ENCODE measurements around the gene TLR4.

DNA sequence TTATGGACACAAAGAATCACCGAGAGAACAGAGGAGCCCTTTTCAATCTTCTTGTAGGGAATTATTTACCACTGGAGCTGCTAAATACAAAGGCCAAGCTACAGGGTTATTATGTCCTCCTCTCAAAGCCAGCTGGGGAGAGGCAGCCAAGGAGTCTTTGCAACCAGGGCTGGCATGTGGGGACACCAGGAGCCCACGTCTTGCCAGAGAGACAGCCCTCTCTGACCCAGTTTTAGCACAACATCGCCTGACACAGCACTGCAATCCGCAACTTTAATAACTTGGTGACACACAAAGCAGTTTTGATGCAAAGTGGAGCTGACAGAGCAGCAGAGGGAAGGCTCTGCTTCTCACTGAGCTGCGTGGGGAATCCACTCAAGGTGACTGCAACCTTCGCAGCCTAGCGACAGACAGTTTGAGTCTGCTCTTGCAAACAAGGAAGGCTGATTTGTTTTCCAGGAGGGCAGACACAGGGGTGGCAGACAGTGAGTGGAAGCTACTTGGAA, 33.6 kb downstream of the TLR4 start:
- no peak for TF ChIP-seq FOXM1 (IDR thresholded peaks at IDR 0.05; ENCODE audit: low read depth)
- no peak for TF ChIP-seq FOXM1 (CRISPR knock-in tag; IDR thresholded peaks at IDR 0.05; ENCODE audit: low read depth)
- no peak for TF ChIP-seq CAMTA2 (CRISPR knock-in tag; conservative IDR thresholded peaks at IDR 0.05)
- TF ChIP-seq ZBED1 (IDR thresholded peaks at IDR 0.05), result no peak
- TF ChIP-seq NCOA2 (IDR thresholded peaks at IDR 0.05; ENCODE audit: partially characterized antibody in 2 of 2), result no peak
- TF ChIP-seq, protein P1, sequence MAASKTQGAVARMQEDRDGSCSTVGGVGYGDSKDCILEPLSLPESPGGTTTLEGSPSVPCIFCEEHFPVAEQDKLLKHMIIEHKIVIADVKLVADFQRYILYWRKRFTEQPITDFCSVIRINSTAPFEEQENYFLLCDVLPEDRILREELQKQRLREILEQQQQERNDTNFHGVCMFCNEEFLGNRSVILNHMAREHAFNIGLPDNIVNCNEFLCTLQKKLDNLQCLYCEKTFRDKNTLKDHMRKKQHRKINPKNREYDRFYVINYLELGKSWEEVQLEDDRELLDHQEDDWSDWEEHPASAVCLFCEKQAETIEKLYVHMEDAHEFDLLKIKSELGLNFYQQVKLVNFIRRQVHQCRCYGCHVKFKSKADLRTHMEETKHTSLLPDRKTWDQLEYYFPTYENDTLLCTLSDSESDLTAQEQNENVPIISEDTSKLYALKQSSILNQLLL (CRISPR knock-in tag; IDR thresholded peaks at IDR 0.05; ENCODE audit: borderline replicate concordance), result no peak
- TF ChIP-seq SREBF2 (CRISPR knock-in tag; IDR thresholded peaks at IDR 0.05), result no peak
- TF ChIP-seq, protein P2, sequence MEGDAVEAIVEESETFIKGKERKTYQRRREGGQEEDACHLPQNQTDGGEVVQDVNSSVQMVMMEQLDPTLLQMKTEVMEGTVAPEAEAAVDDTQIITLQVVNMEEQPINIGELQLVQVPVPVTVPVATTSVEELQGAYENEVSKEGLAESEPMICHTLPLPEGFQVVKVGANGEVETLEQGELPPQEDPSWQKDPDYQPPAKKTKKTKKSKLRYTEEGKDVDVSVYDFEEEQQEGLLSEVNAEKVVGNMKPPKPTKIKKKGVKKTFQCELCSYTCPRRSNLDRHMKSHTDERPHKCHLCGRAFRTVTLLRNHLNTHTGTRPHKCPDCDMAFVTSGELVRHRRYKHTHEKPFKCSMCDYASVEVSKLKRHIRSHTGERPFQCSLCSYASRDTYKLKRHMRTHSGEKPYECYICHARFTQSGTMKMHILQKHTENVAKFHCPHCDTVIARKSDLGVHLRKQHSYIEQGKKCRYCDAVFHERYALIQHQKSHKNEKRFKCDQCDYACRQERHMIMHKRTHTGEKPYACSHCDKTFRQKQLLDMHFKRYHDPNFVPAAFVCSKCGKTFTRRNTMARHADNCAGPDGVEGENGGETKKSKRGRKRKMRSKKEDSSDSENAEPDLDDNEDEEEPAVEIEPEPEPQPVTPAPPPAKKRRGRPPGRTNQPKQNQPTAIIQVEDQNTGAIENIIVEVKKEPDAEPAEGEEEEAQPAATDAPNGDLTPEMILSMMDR (IDR thresholded peaks at IDR 0.05 in 2 of 3, conservative IDR thresholded peaks at IDR 0.05 in 1 of 3; ENCODE audit: insufficient read depth in 2 of 3, low read depth in 1 of 3, low read length in 3 of 3), result no peak
- TF ChIP-seq, protein P3, sequence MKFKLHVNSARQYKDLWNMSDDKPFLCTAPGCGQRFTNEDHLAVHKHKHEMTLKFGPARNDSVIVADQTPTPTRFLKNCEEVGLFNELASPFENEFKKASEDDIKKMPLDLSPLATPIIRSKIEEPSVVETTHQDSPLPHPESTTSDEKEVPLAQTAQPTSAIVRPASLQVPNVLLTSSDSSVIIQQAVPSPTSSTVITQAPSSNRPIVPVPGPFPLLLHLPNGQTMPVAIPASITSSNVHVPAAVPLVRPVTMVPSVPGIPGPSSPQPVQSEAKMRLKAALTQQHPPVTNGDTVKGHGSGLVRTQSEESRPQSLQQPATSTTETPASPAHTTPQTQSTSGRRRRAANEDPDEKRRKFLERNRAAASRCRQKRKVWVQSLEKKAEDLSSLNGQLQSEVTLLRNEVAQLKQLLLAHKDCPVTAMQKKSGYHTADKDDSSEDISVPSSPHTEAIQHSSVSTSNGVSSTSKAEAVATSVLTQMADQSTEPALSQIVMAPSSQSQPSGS (CRISPR knock-in tag; IDR thresholded peaks at IDR 0.05), result no peak
- TF ChIP-seq RNF2 (IDR thresholded peaks at IDR 0.05), result no peak
- TF ChIP-seq CTBP1 (IDR thresholded peaks at IDR 0.05; ENCODE audit: borderline replicate concordance), result no peak
- TF ChIP-seq PHF21A (IDR thresholded peaks at IDR 0.05; ENCODE audit: borderline replicate concordance, low read depth), result no peak
- TF ChIP-seq, protein P4, sequence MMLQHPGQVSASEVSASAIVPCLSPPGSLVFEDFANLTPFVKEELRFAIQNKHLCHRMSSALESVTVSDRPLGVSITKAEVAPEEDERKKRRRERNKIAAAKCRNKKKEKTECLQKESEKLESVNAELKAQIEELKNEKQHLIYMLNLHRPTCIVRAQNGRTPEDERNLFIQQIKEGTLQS (IDR thresholded peaks at IDR 0.05), result no peak
- TF ChIP-seq, protein P4 (CRISPR knock-in tag; conservative IDR thresholded peaks at IDR 0.05), result no peak
- no peak for TF ChIP-seq BRCA1 (IDR thresholded peaks at IDR 0.05)
- TF ChIP-seq BRCA1 (CRISPR knock-in tag; IDR thresholded peaks at IDR 0.05), result no peak

Measured in K562 (cell line).